NCI-H2196 (cell line): Measurements from ENCODE around the gene DDX17.

Source experiments
- DNase-seq: peaks from one replicate; lab custom pipeline; 2025; ENCODE audit not compliant: unreplicated experiment; lab: John Stamatoyannopoulos, UW

Gene DDX17

DNA sequence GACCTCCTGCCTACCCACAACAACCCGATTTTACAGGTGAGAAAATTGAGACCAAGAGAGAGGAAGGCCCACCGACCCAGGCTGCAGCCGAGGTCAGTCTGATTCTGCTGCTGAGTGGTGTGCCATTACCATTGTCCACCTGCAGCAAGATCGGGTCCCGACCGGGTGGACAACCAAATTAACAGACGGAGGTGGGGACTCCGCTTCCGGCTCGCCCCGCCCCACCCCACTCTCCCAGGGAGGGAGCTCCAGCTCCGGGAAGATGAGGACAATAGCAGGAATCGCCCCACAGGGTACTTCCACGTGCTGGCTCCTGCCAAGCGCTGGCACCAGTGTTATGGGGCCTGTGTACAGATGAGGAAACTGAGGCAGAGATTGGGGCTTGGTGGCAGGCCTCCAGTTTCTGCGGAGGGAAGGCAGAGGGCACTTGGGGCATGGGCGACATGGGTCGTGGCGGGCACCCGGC is 38.6 kb downstream of the DDX17 start:
- no peak for DNase-seq

DNA sequence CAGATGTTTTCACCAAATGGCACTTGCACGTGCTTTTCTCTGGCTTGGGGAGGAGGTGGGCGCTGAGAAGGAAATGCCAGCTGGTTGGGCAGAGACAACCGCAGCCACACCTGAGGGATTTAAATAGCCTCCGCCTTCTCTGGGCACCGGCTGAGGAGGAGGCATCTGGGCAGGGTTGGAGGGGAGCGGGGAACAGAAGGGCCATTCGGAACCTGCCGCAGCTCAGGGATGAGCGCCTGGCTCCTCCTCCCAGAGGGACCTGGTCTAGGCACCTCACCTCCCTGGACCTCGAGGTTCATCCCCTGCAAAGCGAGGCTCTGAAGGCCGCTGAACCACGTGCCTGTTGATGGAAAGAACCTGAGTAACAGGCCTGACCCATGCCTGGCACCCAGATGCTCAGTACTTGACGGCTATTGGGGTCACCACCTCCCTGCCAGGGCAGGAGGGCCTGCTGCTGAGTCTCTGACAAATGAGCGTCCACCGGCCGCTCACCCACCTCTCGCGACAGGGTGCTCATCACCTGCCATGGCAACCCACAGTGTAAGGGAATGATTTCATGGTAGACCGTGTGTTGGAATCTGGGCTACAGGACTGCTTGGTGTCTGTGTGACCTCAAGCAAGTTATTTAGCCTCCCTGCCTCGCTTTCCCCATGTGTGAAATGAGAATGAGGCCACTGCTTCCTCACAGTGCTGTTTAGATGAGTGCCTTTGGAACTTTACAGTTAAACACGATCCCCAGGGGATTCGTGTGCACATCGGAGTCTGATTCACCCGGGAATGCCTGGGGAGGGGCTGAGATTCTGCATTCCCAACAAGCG is 40.2 kb downstream of the DDX17 start:
- DNase-seq: no peak

DNA sequence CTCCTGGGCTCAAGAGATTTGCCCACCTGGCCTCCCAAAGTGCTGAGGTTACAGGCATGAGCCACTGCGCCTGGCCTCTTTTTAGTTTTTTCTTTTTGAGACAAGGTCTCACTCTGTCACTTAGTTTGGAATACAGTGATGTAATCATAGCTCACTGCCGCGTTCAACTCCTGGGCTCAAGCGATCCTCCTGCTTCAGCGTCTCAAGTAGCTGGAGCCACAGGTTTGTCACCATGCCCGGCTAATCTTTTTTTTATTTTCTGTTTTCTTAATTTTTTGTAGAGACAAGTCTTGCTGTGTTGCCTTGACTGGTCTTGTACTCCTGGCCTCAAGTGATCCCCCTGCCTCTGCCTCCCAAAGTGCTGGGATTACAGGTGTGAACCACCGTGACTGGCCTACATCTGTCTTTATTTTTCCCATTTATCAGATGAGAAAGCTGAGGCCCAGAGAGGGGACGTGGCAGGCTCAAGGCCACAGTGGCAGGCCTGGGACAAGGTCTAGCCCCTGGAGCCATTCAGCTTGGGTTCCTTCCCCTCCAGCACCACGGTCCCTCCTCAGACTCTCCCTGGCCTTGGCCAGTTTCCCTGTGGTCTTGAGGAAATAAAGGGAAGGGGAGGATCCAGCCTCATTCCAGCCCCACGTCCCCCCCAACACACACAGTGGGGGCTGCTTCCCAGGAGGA is 41.0 kb downstream of the DDX17 start:
- no peak for DNase-seq

DNA sequence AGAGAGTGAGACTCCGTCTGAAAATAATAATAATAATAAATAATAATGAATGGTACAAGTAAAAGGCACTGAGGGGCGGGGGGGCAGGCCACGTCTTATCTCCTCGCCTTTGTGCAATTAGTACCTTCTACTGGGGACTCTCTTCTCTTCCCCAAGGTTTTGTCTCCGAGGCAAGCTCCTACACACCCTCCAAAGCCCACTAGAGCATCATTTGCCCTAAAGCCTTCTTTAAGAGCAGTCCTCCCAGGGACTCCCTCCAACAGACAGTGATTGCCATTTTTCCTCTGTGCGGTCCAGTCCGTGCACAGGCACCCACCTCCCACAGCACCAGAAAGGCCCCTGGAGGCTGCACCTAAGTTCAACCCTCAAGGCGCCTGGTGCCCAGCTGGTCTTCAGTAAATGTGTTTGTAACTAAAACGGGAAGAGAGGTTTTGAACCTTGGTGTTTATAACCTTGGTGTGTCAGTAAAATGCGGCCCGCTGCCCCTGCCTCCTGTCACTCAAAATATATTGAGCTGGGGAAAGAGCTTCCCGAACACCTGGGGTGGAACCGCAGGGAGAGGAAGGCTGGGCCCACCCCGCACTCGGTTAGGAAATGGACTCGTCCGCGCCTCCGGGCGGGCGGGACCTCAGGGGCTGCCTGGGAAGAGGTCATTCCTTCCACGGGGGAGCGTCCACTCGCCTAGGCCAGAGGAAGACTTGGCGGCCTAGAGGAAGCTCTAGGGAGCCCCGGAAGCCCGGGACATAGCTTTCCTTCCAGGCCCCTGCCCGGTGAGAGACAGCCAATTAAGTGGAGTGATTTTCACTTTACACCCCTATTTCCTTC is 42.9 kb downstream of the DDX17 start:
- no peak for DNase-seq

DNA sequence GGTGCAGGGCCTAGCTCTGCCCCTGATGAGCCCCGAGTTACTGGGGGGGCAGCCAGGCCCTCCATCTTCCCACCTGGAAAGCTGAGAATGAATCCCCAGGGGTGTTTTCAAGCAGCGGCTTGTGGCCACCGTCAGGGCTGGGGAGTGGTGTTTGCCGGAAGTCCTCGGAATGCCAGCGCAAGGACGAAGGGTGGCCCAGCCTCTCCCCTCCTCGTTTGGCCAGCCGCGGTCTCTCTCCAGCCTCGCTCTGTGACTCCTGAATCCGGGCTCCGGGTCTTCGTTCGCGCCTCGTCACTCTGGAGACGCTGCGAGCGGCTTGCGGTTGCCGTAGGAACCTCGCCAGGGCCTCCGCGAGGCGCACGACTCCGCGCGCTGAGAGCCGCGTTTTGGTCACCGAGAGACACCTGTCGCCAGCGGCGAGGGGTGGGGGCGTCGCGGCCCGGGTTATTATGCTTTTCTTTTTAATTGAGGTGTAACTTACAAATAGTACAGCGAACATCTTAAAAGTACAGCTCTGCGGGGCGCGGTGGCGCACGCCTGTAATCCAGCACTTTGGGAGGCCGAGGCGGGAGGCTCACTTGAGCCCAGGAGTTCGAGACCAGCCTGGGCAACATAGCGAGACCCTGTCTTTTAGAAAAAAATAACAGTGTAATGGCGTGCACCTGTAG is 44.6 kb downstream of the DDX17 start:
- peak; percentile 79 for DNase-seq

DNA sequence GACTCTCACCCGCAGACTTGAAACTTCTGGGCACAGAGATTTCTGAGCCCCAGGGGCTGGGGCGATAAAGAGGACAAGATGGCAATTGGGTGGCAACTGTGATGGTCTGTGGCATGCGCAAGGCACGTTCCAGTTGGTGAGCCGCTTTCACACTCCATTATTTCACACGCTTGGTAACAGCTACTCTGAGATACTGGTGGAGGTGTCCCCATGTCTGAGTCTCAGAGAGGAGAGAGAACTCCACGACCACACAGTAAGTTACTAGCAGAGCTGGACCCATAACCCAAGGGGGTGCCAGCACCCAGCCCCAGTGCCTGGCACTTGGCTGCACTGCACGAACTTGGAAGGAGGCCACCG is 45.1 kb downstream of the DDX17 start:
- DNase-seq: no peak

DNA sequence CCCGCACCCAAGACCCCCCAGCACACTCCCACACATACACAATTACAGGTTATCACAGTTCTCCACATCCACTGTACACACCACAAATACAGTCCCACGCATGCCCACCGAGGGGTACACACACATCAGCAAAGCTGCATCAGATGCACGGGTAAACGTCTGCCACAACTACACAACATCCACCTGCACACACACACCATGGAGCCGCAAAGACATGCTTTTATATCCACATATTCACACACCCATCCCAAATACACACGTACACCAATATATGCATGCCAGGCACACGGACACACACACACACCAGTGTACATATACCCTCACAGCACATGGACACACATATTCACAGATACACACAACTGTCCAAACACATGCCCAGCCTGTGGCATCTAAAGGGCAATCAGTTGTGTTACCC is 45.7 kb downstream of the DDX17 start:
- DNase-seq: no peak

DNA sequence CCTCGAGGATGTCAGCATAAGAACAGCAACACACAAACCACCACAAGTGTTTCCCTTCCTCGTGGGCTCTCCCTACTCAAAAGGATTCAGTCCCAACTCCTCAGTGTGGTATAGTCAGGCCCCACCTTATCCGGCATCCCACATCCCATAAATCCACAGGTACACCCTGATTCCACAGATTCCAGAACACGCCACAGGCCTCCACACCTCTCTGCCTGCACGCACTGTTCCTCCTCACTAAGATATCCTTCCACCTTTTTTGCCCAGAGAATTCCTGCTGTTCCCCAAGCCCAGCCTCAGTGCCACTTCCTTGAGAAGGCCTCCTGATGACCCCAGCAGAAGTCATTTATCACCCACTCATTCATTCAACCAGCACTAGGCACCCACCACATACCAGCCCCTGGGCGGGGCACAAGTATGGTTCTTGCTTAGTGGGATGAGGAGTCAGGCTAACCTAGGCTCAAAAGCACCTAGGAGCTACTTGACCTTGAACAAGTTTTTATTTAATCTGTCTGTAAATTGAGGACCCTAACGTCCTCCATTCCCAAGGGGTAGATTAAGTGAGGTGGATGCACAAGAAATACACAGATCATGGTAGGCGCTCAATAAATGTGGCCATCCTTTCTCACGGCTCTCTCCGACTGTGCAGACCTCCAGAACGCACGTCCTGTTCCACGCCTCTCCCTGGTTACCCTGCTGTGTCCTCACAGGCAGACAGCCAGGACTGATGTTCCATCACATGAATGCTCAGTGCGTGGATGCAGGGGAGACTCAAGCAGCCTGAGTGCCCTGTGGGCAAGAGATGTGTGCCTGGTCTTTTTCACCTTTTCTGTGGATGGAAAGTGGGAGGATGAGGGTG is 49.0 kb downstream of the DDX17 start:
- DNase-seq: no peak

DNA sequence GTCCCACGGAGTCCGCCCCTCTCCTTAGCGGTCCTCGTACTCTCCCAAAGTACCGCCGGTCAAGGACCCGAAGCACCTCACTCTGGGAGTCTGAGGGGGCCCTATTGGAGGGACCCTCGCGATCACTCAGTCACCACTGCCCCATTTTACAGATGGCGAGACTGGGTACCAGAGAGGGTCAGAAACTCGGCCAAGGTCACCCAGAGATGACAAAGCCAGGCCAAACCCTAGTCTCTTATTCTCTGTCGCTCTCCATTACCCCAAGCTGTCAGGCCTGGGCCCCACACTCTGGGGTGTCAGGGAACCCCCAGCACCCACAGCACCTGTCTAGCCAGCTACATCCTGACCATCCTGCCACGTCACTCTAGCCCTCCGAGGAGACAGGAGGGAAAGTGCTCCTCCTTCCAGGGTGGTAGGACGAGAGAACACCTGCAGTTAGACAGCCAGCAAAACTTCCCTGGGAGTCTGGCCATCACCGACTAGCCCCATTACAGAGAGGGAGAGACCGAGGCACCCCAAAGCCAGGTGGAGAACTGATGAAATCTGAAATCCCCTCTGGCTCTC is 49.8 kb downstream of the DDX17 start:
- no peak for DNase-seq

DNA sequence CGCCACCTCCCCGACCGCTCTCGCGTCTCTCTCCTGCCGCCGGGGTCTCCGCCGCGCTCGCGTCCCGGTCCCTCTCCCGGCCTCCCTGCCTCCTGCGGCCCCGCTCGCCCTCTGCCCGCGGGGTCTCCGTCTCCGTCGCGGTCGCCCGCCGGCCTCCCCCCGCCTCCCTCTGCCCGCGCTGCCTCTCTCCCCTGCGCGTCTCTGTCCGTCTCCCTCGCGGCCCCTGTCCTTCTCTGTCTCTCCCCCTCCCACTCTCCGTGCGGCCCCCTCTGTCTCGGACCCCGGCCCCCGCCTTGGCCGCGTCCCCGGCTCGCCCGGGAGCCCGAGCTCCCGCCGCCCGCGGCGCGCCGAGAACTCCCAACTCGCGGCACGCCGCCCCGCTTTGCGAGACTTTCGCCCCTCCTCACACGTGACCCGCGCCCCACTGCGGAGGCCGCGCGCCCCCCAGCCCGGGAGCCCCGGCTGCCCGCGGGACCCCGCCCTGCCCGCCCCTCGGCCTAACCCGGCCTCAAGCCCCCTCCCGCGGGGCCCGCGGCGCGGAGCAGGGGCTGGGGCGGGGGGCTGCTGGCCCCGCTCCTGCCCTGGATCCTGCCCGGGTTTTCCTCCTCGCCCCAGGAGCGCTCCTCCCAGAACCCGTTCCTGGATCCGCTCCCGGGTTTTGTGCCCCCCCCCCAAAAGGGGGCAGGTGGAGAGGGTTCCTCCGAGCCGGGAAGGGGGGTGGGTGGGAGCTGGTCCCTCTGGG is 50.4 kb downstream of the DDX17 start:
- no peak for DNase-seq

DNA sequence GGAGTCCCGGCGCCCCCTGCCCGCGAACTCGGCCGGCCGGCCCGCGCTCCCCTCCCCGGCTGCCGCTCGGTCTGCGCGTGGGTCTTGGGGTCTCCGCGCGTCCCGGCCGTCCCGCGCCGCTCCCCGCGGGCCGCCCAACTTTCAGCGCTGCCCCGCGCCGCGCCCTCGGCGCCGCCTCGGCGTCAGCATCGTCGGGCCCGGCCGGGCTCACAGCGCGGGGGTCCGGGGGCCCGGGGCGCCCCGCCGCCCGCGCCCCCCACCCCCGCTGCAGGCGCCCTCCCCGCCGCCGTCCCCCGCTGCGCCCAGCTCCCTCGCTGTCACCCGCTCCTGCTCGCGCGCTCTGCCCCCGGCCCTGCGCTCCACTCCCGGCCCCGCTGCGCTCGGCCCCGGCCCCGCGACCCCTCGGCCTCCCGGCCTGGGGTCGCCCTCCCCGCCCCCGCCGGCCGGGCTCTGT is 51.0 kb downstream of the DDX17 start, which contains the start of gene KCNJ4:
Gene KCNJ4 (minus strand): TSS at position 124 of the 454 bp plus-strand sequence. CDS start 27,067 bp downstream, outside the sequence.
- no peak for DNase-seq

DNA sequence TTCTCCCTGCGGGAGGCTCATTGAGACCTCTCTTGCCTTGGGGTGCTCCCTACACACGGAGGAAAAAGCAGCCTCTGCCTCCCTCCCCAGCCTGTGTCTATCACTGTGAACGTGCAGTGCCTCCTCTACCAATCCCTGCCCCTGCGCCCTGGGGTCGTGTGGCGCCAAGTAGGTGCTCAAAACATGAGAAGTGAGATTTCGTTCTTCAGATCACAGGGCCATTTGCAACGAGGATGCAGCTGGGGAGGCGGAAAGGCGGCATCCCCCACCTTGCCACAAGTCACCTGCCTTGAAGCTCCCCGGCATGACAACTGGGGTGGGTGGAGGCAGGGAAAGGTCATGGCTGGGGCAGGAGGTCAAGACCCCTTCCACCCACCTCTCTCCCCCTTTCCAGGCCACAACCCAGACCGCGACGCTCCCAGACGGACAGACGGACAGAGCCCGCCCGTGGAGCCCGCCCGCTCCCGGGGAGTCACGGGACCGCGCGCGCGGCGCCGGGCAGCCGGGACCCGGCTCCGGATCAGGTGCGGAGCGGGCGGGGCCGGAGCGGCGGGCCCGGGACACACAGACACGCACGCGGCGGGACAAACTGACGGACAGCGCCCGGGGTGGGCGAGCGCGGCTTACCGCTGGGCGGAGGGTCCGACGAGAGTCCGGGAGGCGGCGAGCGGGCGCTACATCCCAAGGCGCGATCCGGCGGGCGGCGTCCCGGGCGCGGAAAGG is 51.6 kb downstream of the DDX17 start:
- no peak for DNase-seq

DNA sequence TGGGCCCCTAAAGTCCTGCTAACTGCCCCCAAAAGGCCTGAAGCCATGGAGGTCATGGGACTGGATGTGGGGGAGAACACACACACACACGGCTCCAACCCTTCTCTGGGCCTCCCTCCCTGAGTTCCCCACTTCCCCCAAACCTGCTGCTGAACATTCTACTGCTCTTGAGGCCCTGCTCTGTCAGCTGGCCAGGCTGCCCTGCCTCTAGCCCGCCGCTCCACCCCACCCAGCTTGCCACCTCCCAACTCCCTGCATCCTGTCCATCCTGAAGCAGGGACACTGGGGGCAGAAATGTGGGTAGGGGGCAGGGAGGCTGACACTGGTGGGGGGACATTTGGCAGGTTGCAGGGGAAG is 52.1 kb downstream of the DDX17 start:
- no peak for DNase-seq

DNA sequence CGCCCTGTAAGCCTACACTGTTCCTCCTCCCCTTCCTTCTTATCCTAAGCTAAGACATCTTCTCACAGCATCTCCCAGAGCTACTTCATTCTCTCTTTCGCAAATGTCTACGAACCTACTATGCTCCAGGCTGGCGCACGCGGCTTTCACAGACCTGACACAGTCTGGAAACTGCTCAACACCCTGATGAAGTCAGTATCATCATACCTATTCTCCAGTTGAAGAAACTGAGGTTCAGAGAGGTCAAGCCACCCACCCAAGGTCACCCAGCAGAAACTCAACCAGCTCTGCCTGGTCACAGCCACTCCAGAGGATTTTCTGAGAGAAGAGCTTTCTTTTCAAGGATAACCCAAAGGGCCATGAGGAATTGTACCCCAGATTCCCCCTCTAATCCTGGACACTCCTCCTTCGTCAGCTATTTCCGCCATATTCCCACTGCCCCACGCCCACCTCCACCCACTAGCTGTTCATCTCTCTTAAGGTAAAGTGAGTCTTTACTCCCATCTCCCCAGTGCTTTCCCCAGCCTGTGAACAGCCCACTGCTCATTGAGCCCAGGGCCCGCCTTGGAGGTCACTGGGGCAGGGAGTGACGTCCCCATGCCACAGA is 52.9 kb downstream of the DDX17 start:
- no peak for DNase-seq

DNA sequence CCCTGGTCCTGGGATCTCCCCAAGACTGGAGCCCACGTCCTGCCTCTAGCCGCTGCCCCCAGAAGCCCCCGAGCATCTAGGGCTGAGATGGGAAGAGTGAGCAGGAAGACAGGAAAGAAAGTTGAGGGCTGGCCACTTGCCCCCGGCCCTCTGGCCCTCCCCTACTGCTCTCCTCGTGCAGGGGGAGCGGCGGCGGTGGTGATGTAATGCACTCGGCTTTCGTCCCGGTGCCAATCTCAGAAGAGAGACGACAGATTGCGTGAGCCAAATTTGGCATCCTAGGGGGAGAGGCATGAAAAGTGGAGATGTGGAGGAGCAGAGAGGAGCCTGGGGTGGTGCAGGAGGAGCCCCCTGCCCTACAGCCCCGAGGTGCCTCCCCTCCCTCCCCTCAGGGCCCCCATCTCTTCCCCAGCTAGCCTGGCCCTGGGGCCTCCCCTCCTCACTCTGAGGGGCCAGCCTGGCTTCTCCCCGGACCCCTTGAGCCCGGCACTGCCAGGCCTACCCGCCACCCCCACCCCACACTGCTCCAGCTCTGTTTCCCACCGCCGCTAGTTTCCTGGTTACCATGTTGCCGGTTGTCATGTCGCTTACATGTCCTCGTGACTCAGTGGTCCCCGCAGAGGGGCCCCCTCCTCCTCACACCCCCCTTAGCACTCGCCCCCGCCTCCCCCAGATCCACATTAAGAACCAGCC is 53.6 kb downstream of the DDX17 start:
- DNase-seq: no peak

DNA sequence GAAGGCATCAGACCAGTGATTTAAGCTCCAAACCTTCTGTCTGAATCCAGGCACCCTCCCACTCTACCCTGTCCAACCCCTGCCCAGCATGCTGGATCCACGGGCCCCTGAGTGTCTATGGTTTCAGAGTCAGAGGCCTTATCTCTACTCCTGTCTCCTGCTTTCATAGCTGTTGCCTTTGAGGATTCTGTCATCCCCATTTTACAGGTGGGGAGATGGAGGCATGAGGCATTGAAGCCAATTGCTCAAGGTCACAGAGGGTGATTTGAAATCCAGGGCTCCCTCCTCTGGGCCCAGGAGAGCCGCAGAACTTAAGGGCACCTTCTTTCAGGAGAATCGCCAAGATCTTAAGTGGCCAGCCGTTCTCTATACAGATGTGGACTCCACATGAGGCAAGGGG is 54.2 kb downstream of the DDX17 start:
- DNase-seq: no peak

DNA sequence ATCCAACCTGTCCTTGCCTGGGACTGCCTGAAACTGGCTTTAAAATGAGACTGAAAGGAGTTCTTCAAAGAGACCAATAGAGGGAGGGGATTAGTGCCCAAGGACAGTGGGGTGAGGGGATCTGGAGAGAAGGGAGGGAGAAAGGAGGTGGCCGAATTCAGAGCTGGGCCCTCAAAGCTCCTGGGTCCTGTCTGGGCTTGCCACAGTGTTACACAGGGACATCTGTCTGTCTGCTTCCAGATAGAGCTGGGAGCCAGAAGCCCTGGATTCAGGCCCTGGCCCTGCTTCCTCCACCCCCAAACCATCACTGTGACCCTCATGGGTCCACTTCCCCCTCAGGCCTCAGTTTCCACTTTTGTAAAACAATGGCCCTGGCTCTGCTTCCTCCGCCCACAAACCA is 54.7 kb downstream of the DDX17 start:
- no peak for DNase-seq
